Measurements from ENCODE around the gene RGSL1. TPM values are rescaled to one million over a fixed set of nuclear protein-coding genes. Genes with fewer than 3 reads are reported as not detected.

Gene RGSL1
- total and polyA plus RNA-seq, 3 experiments from 2014 or later: not detected

- ChIA-PET POLR2A (no interaction called here), CTCF (interaction anchor here (2.1 to 10.3 kb wide), 3 partner anchors 9 to 189 kb away, joined by 7 to 306 read pairs (median 44); partner anchors contain the start of genes NPL and RNASEL)
- DNase-seq: no peak
- H3K9me3 Mint-ChIP-seq: no peaks in the 10 kb centered on the region
- H3K4me3 Mint-ChIP-seq: no peak overlapping the region
- no peaks in the 10 kb centered on the region for H3K36me3 ChIP-seq (ENCODE audit: insufficient read depth, low read length)
- peaks cover 0 to 1% (median 0%) of the 10 kb centered on the region in 3 donors for H3K36me3 Mint-ChIP-seq
- no peak overlapping the region for H3K4me3 ChIP-seq (ENCODE audit: low read length)
- H3K27ac ChIP-seq (ENCODE audit: low read depth, low read length): no peak overlapping the region
- H3K4me1 Mint-ChIP-seq: peaks cover 3 to 7% (median 5%) of the 10 kb centered on the region in 3 donors
- H3K4me1 ChIP-seq (ENCODE audit: insufficient read depth, low read length): peaks cover 10% of the 10 kb centered on the region
- peaks cover 0 to 7% of the 10 kb centered on the region in 2 donors for H3K27me3 Mint-ChIP-seq
- no peaks in the 10 kb centered on the region for H3K9me3 ChIP-seq (ENCODE audit: low read length)
- no peaks in the 10 kb centered on the region for H3K27me3 ChIP-seq (ENCODE audit: insufficient read depth, low read length, poor library complexity, severe bottlenecking)
- H3K27ac Mint-ChIP-seq: no peak overlapping the region
Measured at GRCh38 chr1:182598296-182598695, 148.3 kb downstream of the RGSL1 start.

- Histone ChIP-seq H3K4me1 (ENCODE audit: insufficient read depth, low read length) (peaks cover 18% of the 10 kb centered on the region), H3K27ac (ENCODE audit: low read depth, low read length) (no peak overlapping the region), H3K36me3 (ENCODE audit: insufficient read depth, low read length) (no peaks in the 10 kb centered on the region), H3K4me3 (ENCODE audit: low read length) (no peak overlapping the region), H3K9me3 (ENCODE audit: low read length) (no peaks in the 10 kb centered on the region), H3K27me3 (ENCODE audit: insufficient read depth, low read length, poor library complexity, severe bottlenecking) (no peaks in the 10 kb centered on the region)
- POLR2A ChIA-PET: no interaction called here
- DNase-seq: peak in 1 of 5 donors; percentile 6
- Mint-ChIP-seq H3K9me3 (no peaks in the 10 kb centered on the region), H3K27me3 (peaks cover 0 to 7% of the 10 kb centered on the region in 2 donors), H3K36me3 (peaks cover 0 to 1% (median 0%) of the 10 kb centered on the region in 3 donors), H3K27ac (no peak overlapping the region), H3K4me1 (peaks cover 5 to 17% (median 12%) of the 10 kb centered on the region in 3 donors), H3K4me3 (no peak overlapping the region)
- CTCF ChIA-PET: interaction anchor here (1.1 to 10.3 kb wide), 4 partner anchors 10 to 188 kb away, joined by 3 to 306 read pairs (median 34); partner anchors contain the start of genes NPL and RNASEL
Measured at GRCh38 chr1:182599339-182599738, 149.4 kb downstream of the RGSL1 start.

GRCh38 chr1:182600036-182600713 is 150.2 kb downstream of the RGSL1 start:
- Mint-ChIP-seq H3K27me3 (peaks cover 0 to 11% of the 10 kb centered on the region in 2 donors), H3K27ac (no peak overlapping the region), H3K4me3 (no peak overlapping the region), H3K9me3 (no peaks in the 10 kb centered on the region), H3K36me3 (peaks cover 0 to 1% (median 0%) of the 10 kb centered on the region in 3 donors), H3K4me1 (peaks cover 5 to 23% (median 17%) of the 10 kb centered on the region in 3 donors)
- Histone ChIP-seq H3K27me3 (ENCODE audit: insufficient read depth, low read length, poor library complexity, severe bottlenecking) (no peaks in the 10 kb centered on the region), H3K9me3 (ENCODE audit: low read length) (no peaks in the 10 kb centered on the region), H3K4me3 (ENCODE audit: low read length) (no peak overlapping the region), H3K27ac (ENCODE audit: low read depth, low read length) (no peak overlapping the region), H3K36me3 (ENCODE audit: insufficient read depth, low read length) (no peaks in the 10 kb centered on the region), H3K4me1 (ENCODE audit: insufficient read depth, low read length) (peaks cover 26% of the 10 kb centered on the region)
- no peak for DNase-seq
- POLR2A ChIA-PET: interaction anchor here (0.5 to 1.8 kb wide), 3 partner anchors 12 to 188 kb away, joined by 3 to 5 read pairs (median 4); partner anchors contain the start of gene RNASEL
- CTCF ChIA-PET: interaction anchor here (0.7 to 10.3 kb wide), 9 partner anchors 11 to 243 kb away, joined by 3 to 306 read pairs (median 5); partner anchors contain the start of genes NPL and RNASEL

- H3K4me3 Mint-ChIP-seq: no peak overlapping the region
- POLR2A ChIA-PET: interaction anchor here (0.5 to 1.8 kb wide), 4 partner anchors 12 to 239 kb away, joined by 3 to 5 read pairs (median 4); partner anchors contain the start of gene RNASEL
- no peak overlapping the region for H3K4me3 ChIP-seq (ENCODE audit: low read length)
- peaks cover 0 to 10% of the 10 kb centered on the region in 2 donors for H3K27me3 Mint-ChIP-seq
- H3K27ac ChIP-seq (ENCODE audit: low read depth, low read length): no peak overlapping the region
- H3K36me3 ChIP-seq (ENCODE audit: insufficient read depth, low read length): no peaks in the 10 kb centered on the region
- H3K9me3 Mint-ChIP-seq: no peaks in the 10 kb centered on the region
- peaks cover 0 to 1% (median 0%) of the 10 kb centered on the region in 3 donors for H3K36me3 Mint-ChIP-seq
- H3K27me3 ChIP-seq (ENCODE audit: insufficient read depth, low read length, poor library complexity, severe bottlenecking): no peaks in the 10 kb centered on the region
- DNase-seq: no peak
- H3K4me1 Mint-ChIP-seq: peaks cover 2 to 20% (median 17%) of the 10 kb centered on the region in 3 donors
- no peaks in the 10 kb centered on the region for H3K9me3 ChIP-seq (ENCODE audit: low read length)
- peaks cover 26% of the 10 kb centered on the region for H3K4me1 ChIP-seq (ENCODE audit: insufficient read depth, low read length)
- CTCF ChIA-PET: interaction anchor here (0.7 to 10.3 kb wide), 11 partner anchors 11 to 242 kb away, joined by 3 to 306 read pairs (median 4); partner anchors contain the start of genes NPL and RNASEL
- no peak overlapping the region for H3K27ac Mint-ChIP-seq
Measured at GRCh38 chr1:182600745-182601415, 150.9 kb downstream of the RGSL1 start.

- DNase-seq: peak; percentile 52 to 73 (median 67)
- ChIA-PET POLR2A (interaction anchor here (1.0 to 1.8 kb wide), 3 partner anchors 13 to 239 kb away, joined by 3 to 5 read pairs (median 3); partner anchors contain the start of gene RNASEL), CTCF (interaction anchor here (0.9 to 10.3 kb wide), 9 partner anchors 10 to 196 kb away, joined by 3 to 306 read pairs (median 5); partner anchors contain the start of genes NPL and RNASEL)
- H3K36me3 Mint-ChIP-seq: peaks cover 0 to 1% (median 0%) of the 10 kb centered on the region in 3 donors
- H3K27ac Mint-ChIP-seq: no peak overlapping the region
- H3K27ac ChIP-seq (ENCODE audit: low read depth, low read length): no peak overlapping the region
- H3K4me1 Mint-ChIP-seq: peaks cover 0 to 20% (median 17%) of the 10 kb centered on the region in 3 donors
- peaks cover 1 to 8% of the 10 kb centered on the region in 2 donors for H3K27me3 Mint-ChIP-seq
- H3K9me3 ChIP-seq (ENCODE audit: low read length): no peaks in the 10 kb centered on the region
- H3K27me3 ChIP-seq (ENCODE audit: insufficient read depth, low read length, poor library complexity, severe bottlenecking): no peaks in the 10 kb centered on the region
- H3K36me3 ChIP-seq (ENCODE audit: insufficient read depth, low read length): no peaks in the 10 kb centered on the region
- H3K9me3 Mint-ChIP-seq: no peaks in the 10 kb centered on the region
- H3K4me1 ChIP-seq (ENCODE audit: insufficient read depth, low read length): peaks cover 26% of the 10 kb centered on the region
- no peak overlapping the region for H3K4me3 Mint-ChIP-seq
- H3K4me3 ChIP-seq (ENCODE audit: low read length): no peak overlapping the region
Measured at GRCh38 chr1:182601416-182601786, 151.5 kb downstream of the RGSL1 start.

GRCh38 chr1:182601913-182602312 is 152.0 kb downstream of the RGSL1 start:
- no peaks in the 10 kb centered on the region for H3K27me3 ChIP-seq (ENCODE audit: insufficient read depth, low read length, poor library complexity, severe bottlenecking)
- ChIA-PET POLR2A (interaction anchor here (1.0 to 1.8 kb wide), 3 partner anchors 13 to 238 kb away, joined by 3 to 5 read pairs (median 3); partner anchors contain the start of gene RNASEL), CTCF (interaction anchor here (1.8 to 10.3 kb wide), 5 partner anchors 10 to 185 kb away, joined by 3 to 306 read pairs (median 24); partner anchors contain the start of genes NPL and RNASEL)
- Mint-ChIP-seq H3K27ac (no peak overlapping the region), H3K4me1 (peaks cover 0 to 20% (median 17%) of the 10 kb centered on the region in 3 donors), H3K9me3 (no peaks in the 10 kb centered on the region), H3K36me3 (peaks cover 0 to 1% (median 0%) of the 10 kb centered on the region in 3 donors), H3K27me3 (peaks cover 6 to 11% of the 10 kb centered on the region in 2 donors), H3K4me3 (no peak overlapping the region)
- H3K9me3 ChIP-seq (ENCODE audit: low read length): no peaks in the 10 kb centered on the region
- no peak overlapping the region for H3K4me3 ChIP-seq (ENCODE audit: low read length)
- no peak overlapping the region for H3K27ac ChIP-seq (ENCODE audit: low read depth, low read length)
- no peak for DNase-seq
- H3K36me3 ChIP-seq (ENCODE audit: insufficient read depth, low read length): no peaks in the 10 kb centered on the region
- H3K4me1 ChIP-seq (ENCODE audit: insufficient read depth, low read length): peaks cover 26% of the 10 kb centered on the region

- peak overlapping the region in 4 of 8 donors; percentile 84 to 95 (median 90) for H3K27ac Mint-ChIP-seq
- Histone ChIP-seq H3K27me3 (ENCODE audit: insufficient read depth, low read length, poor library complexity, severe bottlenecking) (no peaks in the 10 kb centered on the region), H3K4me3 (ENCODE audit: low read length) (no peak overlapping the region), H3K36me3 (ENCODE audit: insufficient read depth, low read length) (no peaks in the 10 kb centered on the region), H3K9me3 (ENCODE audit: low read length) (no peaks in the 10 kb centered on the region), H3K4me1 (ENCODE audit: insufficient read depth, low read length) (peaks cover 26% of the 10 kb centered on the region), H3K27ac (ENCODE audit: low read depth, low read length) (no peak overlapping the region)
- DNase-seq: no peak
- no peaks in the 10 kb centered on the region for H3K9me3 Mint-ChIP-seq
- peak overlapping the region in 6 of 7 donors; percentile 66 to 81 (median 78) for H3K4me3 Mint-ChIP-seq
- ChIA-PET POLR2A (interaction anchor here (1.1 to 1.9 kb wide), 2 partner anchors 13 to 180 kb away, joined by 4 to 6 read pairs; no protein-coding TSS in a partner anchor), CTCF (interaction anchor here (1.0 to 10.3 kb wide), 7 partner anchors 9 to 184 kb away, joined by 3 to 306 read pairs (median 5); partner anchors contain the start of genes NPL and RNASEL)
- peaks cover 12 to 18% of the 10 kb centered on the region in 2 donors for H3K27me3 Mint-ChIP-seq
- H3K4me1 Mint-ChIP-seq: peaks cover 4 to 20% (median 17%) of the 10 kb centered on the region in 3 donors
- H3K36me3 Mint-ChIP-seq: peaks cover 0 to 1% (median 0%) of the 10 kb centered on the region in 3 donors
Measured at GRCh38 chr1:182602935-182603645, 153.1 kb downstream of the RGSL1 start.
